GM06990 (cell line): ENCODE data around the gene DCTN4.

ENCODE experiments used
- DNase-seq: peaks from one replicate; pipeline ENCODE4 v3.0.0-alpha.2; 2011; ENCODE audit not compliant: insufficient read length; ENCODE audit errors: extremely low read depth
- H3K27me3 ChIP-seq: replicated peaks from 2 replicates; pipeline ENCODE4 v1.6.0; 2011; ENCODE audit warnings: low read length; ENCODE audit not compliant: control insufficient read depth, insufficient read depth
- H3K36me3 ChIP-seq: 2 replicates; pipeline ENCODE4 v1.5.1; 2011; ENCODE audit warnings: low read length; ENCODE audit not compliant: control insufficient read depth, insufficient read depth
- H3K4me3 ChIP-seq: replicated peaks from 2 replicates; pipeline ENCODE4 v1.5.1; 2011; ENCODE audit warnings: low read depth, mild to moderate bottlenecking, control low read depth, low read length
- TF ChIP-seq, protein P1 (sequence below): IDR thresholded peaks from 2 replicates; pipeline ENCODE4 v1.5.1; 2011; ENCODE audit warnings: low read length, control low read depth, mild to moderate bottlenecking, inconsistent platforms; ENCODE audit not compliant: insufficient read depth, poor library complexity, severe bottlenecking

DCTN4 gene

GRCh38 chr5:150710165-150710564 is 48.7 kb downstream of the DCTN4 start:
- no peak overlapping the region for H3K4me3 ChIP-seq
- no peaks in the 10 kb centered on the region for H3K27me3 ChIP-seq
- no peak for DNase-seq
- peaks cover 12% of the 10 kb centered on the region for H3K36me3 ChIP-seq
- TF ChIP-seq, protein P1, sequence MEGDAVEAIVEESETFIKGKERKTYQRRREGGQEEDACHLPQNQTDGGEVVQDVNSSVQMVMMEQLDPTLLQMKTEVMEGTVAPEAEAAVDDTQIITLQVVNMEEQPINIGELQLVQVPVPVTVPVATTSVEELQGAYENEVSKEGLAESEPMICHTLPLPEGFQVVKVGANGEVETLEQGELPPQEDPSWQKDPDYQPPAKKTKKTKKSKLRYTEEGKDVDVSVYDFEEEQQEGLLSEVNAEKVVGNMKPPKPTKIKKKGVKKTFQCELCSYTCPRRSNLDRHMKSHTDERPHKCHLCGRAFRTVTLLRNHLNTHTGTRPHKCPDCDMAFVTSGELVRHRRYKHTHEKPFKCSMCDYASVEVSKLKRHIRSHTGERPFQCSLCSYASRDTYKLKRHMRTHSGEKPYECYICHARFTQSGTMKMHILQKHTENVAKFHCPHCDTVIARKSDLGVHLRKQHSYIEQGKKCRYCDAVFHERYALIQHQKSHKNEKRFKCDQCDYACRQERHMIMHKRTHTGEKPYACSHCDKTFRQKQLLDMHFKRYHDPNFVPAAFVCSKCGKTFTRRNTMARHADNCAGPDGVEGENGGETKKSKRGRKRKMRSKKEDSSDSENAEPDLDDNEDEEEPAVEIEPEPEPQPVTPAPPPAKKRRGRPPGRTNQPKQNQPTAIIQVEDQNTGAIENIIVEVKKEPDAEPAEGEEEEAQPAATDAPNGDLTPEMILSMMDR = peak; percentile 15

DNA sequence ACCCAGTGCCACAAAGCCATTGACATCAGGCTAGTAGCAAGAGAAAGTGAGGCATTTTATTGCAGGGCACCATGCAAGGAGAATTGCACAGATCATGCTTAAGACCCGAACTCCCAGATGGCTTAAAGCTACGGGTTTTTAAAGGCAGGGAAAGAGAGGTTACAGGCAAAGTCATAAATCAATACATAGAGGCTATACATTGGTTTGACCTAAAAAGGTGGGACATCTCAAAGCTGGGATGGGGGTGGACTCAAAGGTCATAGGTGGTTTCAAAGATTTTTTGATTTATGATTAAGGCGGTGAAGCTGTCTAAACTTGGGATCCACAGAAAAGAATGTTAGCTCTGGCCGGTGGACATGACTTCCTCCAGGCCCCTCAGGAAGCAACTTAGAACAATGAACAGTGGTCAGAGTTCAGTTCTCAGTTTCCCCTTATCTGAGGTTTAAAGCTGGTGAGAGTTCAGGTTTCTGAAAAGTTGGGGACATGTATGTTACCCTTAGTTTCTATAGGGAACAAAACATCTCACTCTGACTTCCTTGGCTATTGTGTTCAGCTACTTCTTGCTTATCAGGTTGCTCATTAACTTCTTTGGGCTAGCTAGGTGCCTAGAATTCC is 51.9 kb downstream of the DCTN4 start:
- TF ChIP-seq, protein P1 = no peak
- Histone ChIP-seq H3K36me3 (peaks cover 5% of the 10 kb centered on the region), H3K27me3 (no peaks in the 10 kb centered on the region), H3K4me3 (no peak overlapping the region)
- DNase-seq = no peak

DNA sequence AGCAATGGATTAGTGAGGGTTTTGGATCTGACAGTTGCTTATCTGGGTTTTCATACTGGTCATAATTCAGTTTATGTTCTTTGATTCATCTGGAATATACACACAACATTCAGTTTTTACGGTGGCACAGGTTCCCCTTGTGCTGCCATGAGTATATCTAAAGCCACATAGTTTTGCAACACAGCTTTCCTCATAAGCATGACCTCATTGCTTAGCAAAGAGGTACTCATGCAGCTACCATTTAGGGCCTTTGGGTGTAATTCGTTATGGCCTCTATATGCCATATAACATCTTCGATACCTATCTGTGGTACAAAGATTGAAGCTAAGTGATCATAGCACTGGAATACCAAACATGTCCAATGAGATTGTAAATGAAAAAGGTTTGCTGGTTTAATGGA is 55.1 kb downstream of the DCTN4 start:
- no peaks in the 10 kb centered on the region; the same call in none of the 2 replicates for H3K36me3 ChIP-seq
- DNase-seq = no peak
- no peaks in the 10 kb centered on the region for H3K27me3 ChIP-seq
- TF ChIP-seq, protein P1 = no peak
- H3K4me3 ChIP-seq = no peak overlapping the region

DNA sequence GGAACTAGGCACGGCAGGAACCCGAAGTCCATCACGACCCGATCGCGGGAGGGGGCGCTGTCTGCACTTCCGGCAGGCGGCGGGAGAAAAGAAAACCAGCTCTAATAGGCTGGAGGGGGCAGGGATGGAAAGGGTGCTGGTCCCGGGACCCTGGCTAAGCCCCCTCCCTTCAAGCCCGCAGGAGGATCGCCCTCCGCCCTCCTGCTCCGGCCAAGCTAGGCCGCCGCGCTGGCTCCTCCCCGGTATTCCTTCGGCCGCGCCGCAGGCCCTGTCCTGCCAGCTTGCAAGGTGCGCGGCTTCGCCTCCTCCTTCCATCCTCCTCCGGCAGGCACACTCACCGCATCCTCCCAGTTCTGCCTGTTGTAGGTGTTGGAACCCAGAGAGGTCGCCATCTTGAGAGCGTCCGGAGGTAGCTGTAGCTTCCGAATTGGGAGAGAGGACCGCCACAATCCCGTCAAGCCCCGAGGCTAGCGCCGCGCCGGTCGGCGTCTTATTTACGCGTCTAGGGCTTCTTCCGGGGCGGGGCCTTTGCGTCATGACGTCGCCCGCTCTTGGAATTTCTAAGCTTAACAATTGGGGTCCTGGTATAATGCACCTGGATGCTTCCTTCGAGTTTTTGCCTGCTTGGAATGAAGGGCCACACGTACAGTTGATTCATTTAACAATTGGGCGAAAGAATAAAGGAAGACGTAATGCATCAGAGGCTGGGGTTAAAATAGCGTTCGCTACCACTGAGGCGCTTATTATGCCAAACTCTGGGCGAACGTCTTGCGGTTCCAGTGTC is 58.0 kb downstream of the DCTN4 start, which contains the start of gene RBM22:
Gene RBM22 (minus strand): TSS at position 469 of the 784 bp plus-strand sequence. CDS start 77 bp downstream, at position 392.
- peak; percentile 90 for DNase-seq
- Histone ChIP-seq H3K4me3 (peak within 1 kb of the TSS; percentile 91), H3K36me3 (peaks cover 5% of the 10 kb centered on the region), H3K27me3 (no peaks in the 10 kb centered on the region)
- TF ChIP-seq, protein P1 = peak; percentile 78

- H3K27me3 ChIP-seq = no peaks in the 10 kb centered on the region
- H3K4me3 ChIP-seq = peak overlapping the region; percentile 91
- DNase-seq = no peak
- TF ChIP-seq, protein P1 = no peak
- peaks cover 9% of the 10 kb centered on the region for H3K36me3 ChIP-seq
These were observed 58.6 kb downstream of the DCTN4 start for GRCh38 chr5:150700246-150700593.
